SK-N-DZ (cell line): ENCODE measurements around the gene MPPE1.
"Not testable (repeated sequence)": the region's sequence is repeated elsewhere in the genome, so short reads cannot be mapped to it uniquely, and the experiment has no call there.

Experiments used
- DNase-seq: peaks from one replicate; pipeline ENCODE4 v3.0.0-alpha.2; 2015; ENCODE audit warnings: low spot score

MPPE1 gene

GRCh38 chr18:11925800-11926481 lies 17.8 kb upstream of the MPPE1 start:
- DNase-seq, result no peak

GRCh38 chr18:11923450-11923849 lies 15.3 kb upstream of the MPPE1 start:
- DNase-seq, result no peak

- not testable (repeated sequence) for DNase-seq
These were observed 11.4 kb upstream of the MPPE1 start for GRCh38 chr18:11919522-11919921.

GRCh38 chr18:11916880-11917279 lies 8.8 kb upstream of the MPPE1 start:
- not testable (repeated sequence) for DNase-seq

- no peak for DNase-seq
These were observed 1.5 kb upstream of the MPPE1 start for GRCh38 chr18:11909591-11910026.

- DNase-seq, result no peak
These were observed 941 bp upstream of the MPPE1 start for GRCh38 chr18:11909061-11909455.

- no peak for DNase-seq
These were observed 917 bp downstream of the MPPE1 start for GRCh38 chr18:11906926-11907874.

GRCh38 chr18:11906176-11906575 lies 1.9 kb downstream of the MPPE1 start:
- no peak for DNase-seq

GRCh38 chr18:11905613-11906012 lies 2.5 kb downstream of the MPPE1 start:
- DNase-seq, result no peak

GRCh38 chr18:11902522-11903292 lies 5.4 kb downstream of the MPPE1 start:
- no peak for DNase-seq

GRCh38 chr18:11901826-11902438 lies 6.2 kb downstream of the MPPE1 start:
- DNase-seq, result no peak

GRCh38 chr18:11899063-11899462 lies 9.1 kb downstream of the MPPE1 start:
- DNase-seq, result no peak

GRCh38 chr18:11897781-11898180 lies 10.3 kb downstream of the MPPE1 start:
- DNase-seq, result no peak

- DNase-seq, result not testable (repeated sequence)
These were observed 15.7 kb downstream of the MPPE1 start for GRCh38 chr18:11892438-11892837.

- DNase-seq, result no peak
These were observed 16.4 kb downstream of the MPPE1 start for GRCh38 chr18:11891737-11892136.

- DNase-seq, result no peak
These were observed 18.8 kb downstream of the MPPE1 start for GRCh38 chr18:11889284-11889683.

- no peak for DNase-seq
These were observed 19.4 kb downstream of the MPPE1 start for GRCh38 chr18:11888726-11889125.

GRCh38 chr18:11887328-11888128 lies 20.6 kb downstream of the MPPE1 start:
- no peak for DNase-seq

- no peak for DNase-seq
These were observed 21.5 kb downstream of the MPPE1 start for GRCh38 chr18:11886577-11887110.

GRCh38 chr18:11885278-11885947 lies 22.7 kb downstream of the MPPE1 start:
- DNase-seq, result no peak
